Measurements from ENCODE around the gene JMJD8.

Gene JMJD8

DNA sequence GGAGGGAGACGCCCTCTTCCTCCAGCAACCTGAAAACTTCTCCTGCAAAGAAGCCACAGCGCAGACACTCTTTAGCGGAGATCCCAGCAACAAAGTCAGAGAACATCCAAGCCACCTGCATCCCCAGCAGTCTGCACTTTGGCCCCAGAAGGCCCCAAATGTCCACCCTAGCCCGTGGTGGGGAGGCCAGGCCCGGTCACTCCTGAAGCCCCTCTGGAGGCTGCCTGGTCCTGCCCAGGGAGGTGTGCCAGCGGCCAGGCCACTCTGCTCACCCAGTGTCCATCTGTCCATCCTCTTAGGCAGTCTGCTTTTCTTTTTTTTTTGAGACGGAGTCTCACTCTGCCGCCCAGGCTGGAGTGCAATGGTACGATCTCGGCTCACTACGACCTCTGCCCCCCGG lies 48.2 kb upstream of the JMJD8 start:
- no peak overlapping the region for H2AFZ ChIP-seq (ENCODE audit: low read length)
- no peaks in the 10 kb centered on the region for H3K27me3 ChIP-seq (replicated peaks; ENCODE audit: insufficient read depth, low read length)
- H3K4me3 ChIP-seq (ENCODE audit: low read length) = no peak overlapping the region
- no peak overlapping the region for H3K9ac ChIP-seq (ENCODE audit: low read length)
- no peaks in the 10 kb centered on the region for H3K9me2 ChIP-seq (replicated peaks; ENCODE audit: insufficient read depth, low read length)
- DNase-seq = no peak
- no peaks in the 10 kb centered on the region for H3K79me2 ChIP-seq (ENCODE audit: low read length)
- TF ChIP-seq EZH2phosphoT487 (IDR thresholded peaks at IDR 0.05; ENCODE audit: low read length) (no peak), EZH2 (optimal IDR thresholded peaks at IDR 0.05; ENCODE audit: low read depth, low read length) (no peak)
- TF ChIP-seq, protein P1, sequence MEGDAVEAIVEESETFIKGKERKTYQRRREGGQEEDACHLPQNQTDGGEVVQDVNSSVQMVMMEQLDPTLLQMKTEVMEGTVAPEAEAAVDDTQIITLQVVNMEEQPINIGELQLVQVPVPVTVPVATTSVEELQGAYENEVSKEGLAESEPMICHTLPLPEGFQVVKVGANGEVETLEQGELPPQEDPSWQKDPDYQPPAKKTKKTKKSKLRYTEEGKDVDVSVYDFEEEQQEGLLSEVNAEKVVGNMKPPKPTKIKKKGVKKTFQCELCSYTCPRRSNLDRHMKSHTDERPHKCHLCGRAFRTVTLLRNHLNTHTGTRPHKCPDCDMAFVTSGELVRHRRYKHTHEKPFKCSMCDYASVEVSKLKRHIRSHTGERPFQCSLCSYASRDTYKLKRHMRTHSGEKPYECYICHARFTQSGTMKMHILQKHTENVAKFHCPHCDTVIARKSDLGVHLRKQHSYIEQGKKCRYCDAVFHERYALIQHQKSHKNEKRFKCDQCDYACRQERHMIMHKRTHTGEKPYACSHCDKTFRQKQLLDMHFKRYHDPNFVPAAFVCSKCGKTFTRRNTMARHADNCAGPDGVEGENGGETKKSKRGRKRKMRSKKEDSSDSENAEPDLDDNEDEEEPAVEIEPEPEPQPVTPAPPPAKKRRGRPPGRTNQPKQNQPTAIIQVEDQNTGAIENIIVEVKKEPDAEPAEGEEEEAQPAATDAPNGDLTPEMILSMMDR (IDR thresholded peaks at IDR 0.05; ENCODE audit: low read length) = no peak
- no peaks in the 10 kb centered on the region for H3K36me3 ChIP-seq (replicated peaks; ENCODE audit: insufficient read depth, low read length)
- H3F3A ChIP-seq (ENCODE audit: insufficient read depth, low read length) = peaks cover 29% of the 10 kb centered on the region
- H3K9me3 ChIP-seq (replicated peaks; ENCODE audit: insufficient read depth, low read length) = no peaks in the 10 kb centered on the region
- peaks cover 29% of the 10 kb centered on the region for H3K4me1 ChIP-seq (ENCODE audit: low read length)
- no peak overlapping the region for H3K4me2 ChIP-seq (ENCODE audit: low read depth, low read length)
- H4K20me1 ChIP-seq (ENCODE audit: insufficient read depth, low read length) = no peaks in the 10 kb centered on the region
- H3K27ac ChIP-seq (ENCODE audit: low read length) = no peak overlapping the region

DNA sequence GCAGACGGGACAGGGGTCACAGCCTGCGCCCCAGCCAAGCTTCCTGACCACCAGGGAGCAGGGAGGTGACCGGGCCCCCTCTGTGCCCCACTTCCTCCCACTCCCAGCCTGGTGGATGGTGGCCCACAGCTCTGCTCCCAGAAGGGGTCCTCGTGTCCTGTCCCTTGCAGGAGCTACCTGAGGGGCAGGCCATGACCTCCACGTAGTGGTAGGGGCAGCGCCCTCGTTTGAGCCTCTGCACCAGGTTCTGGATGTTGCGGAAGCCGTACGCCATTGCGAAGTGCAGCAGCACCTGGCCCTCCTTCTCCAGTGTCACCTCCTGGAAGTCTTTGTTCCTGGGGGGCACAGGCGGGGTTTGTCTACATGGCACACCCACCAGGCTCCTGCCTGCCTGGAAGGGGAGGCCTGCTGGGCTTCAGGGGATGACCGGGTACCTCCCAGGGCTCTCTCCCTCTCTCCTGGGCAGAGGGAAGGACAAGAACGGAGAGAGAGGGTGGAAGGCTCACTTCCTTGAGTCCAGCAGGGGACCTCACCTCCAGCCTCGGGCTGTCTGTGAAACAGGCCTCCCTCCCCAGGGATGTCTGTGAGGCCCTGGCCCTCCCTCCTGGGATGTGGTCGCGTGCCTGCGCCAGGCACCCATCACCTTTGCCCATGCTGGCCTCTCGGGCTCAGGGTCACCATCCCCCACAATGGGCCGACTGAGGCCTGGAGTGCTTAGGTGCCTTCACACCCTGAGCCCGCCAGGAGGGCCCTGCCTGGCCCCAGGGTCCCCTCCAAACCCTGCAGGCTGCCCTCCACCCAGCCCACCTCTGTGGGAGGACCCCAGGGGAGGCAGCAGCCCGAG lies 46.8 kb upstream of the JMJD8 start:
- DNase-seq = no peak
- Histone ChIP-seq H2AFZ (ENCODE audit: low read length) (no peak overlapping the region), H3K27me3 (replicated peaks; ENCODE audit: insufficient read depth, low read length) (no peaks in the 10 kb centered on the region), H3K9me3 (replicated peaks; ENCODE audit: insufficient read depth, low read length) (no peaks in the 10 kb centered on the region), H3K4me1 (ENCODE audit: low read length) (peaks cover 15% of the 10 kb centered on the region), H3K27ac (ENCODE audit: low read length) (no peak overlapping the region), H3K9ac (ENCODE audit: low read length) (no peak overlapping the region), H3F3A (ENCODE audit: insufficient read depth, low read length) (peaks cover 25% of the 10 kb centered on the region), H3K36me3 (replicated peaks; ENCODE audit: insufficient read depth, low read length) (no peaks in the 10 kb centered on the region), H4K20me1 (ENCODE audit: insufficient read depth, low read length) (no peaks in the 10 kb centered on the region), H3K4me2 (ENCODE audit: low read depth, low read length) (no peak overlapping the region), H3K4me3 (ENCODE audit: low read length) (no peak overlapping the region), H3K9me2 (replicated peaks; ENCODE audit: insufficient read depth, low read length) (no peaks in the 10 kb centered on the region), H3K79me2 (ENCODE audit: low read length) (no peaks in the 10 kb centered on the region)
- TF ChIP-seq, protein P1 (IDR thresholded peaks at IDR 0.05; ENCODE audit: low read length) = no peak
- TF ChIP-seq EZH2phosphoT487 (IDR thresholded peaks at IDR 0.05; ENCODE audit: low read length) (no peak), EZH2 (optimal IDR thresholded peaks at IDR 0.05; ENCODE audit: low read depth, low read length) (no peak)

DNA sequence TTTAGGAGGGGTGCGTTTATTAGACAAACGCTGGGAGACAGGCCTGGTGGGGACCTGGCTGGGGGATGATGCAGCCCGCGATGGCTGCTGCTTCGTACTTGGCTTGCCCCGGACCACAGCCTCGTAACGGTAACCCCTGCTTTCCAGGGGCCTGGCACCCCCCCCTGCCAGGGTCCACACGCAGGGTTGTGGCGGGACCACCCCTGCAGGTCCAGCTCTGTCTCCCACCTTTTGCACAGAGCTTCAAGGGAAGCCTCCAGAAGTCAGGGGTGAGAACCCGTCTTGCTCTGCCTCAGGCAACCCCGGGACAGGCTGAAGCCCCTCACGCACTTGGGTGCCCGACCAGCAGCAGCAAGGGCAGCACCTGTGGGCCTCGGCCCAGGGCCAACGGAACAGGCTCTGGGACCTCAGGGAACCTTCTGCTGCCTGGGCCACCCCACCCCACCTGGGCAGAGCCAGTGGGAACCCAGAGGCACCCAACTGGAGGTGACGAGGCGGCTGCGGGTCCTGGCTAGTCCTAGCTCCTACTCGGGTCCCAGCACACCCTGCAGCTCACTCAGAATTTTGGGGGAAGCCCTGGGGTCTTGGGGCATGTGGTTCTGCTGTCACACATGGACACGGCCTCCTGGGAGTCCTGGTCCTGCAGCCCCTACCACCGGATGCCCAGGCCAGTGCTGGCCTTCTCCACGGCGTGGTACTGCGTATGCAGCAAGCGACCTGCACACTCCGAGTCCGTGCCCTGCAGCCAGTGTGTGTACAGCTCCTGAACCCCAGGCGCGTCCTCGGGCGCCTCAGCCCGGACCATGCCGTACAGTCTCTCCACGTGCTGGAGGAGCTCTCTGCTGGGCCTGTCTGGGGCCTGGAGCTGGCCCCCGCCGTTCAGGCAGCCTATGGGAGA lies 45.9 kb upstream of the JMJD8 start:
- H3K4me1 ChIP-seq (ENCODE audit: low read length) = peaks cover 6% of the 10 kb centered on the region
- no peak for TF ChIP-seq EZH2 (optimal IDR thresholded peaks at IDR 0.05; ENCODE audit: low read depth, low read length)
- TF ChIP-seq, protein P1 (IDR thresholded peaks at IDR 0.05; ENCODE audit: low read length) = no peak
- no peak for TF ChIP-seq EZH2phosphoT487 (IDR thresholded peaks at IDR 0.05; ENCODE audit: low read length)
- no peak overlapping the region for H3K27ac ChIP-seq (ENCODE audit: low read length)

More for the DNA sequence above, 45.9 kb upstream of the JMJD8 start:
- H3K9me2 ChIP-seq (replicated peaks; ENCODE audit: insufficient read depth, low read length) = no peaks in the 10 kb centered on the region
- H3K4me2 ChIP-seq (ENCODE audit: low read depth, low read length) = no peak overlapping the region
- no peaks in the 10 kb centered on the region for H3K27me3 ChIP-seq (replicated peaks; ENCODE audit: insufficient read depth, low read length)
- no peaks in the 10 kb centered on the region for H3K9me3 ChIP-seq (replicated peaks; ENCODE audit: insufficient read depth, low read length)
- no peaks in the 10 kb centered on the region for H3K79me2 ChIP-seq (ENCODE audit: low read length)
- no peak overlapping the region for H2AFZ ChIP-seq (ENCODE audit: low read length)
- no peak overlapping the region for H3K9ac ChIP-seq (ENCODE audit: low read length)
- H4K20me1 ChIP-seq (ENCODE audit: insufficient read depth, low read length) = no peaks in the 10 kb centered on the region
- no peaks in the 10 kb centered on the region for H3K36me3 ChIP-seq (replicated peaks; ENCODE audit: insufficient read depth, low read length)
- H3F3A ChIP-seq (ENCODE audit: insufficient read depth, low read length) = peaks cover 16% of the 10 kb centered on the region
- H3K4me3 ChIP-seq (ENCODE audit: low read length) = no peak overlapping the region
- DNase-seq = no peak

Measured in MM.1S (cell line).